Measurements from ENCODE around the gene NACC2.

DNA sequence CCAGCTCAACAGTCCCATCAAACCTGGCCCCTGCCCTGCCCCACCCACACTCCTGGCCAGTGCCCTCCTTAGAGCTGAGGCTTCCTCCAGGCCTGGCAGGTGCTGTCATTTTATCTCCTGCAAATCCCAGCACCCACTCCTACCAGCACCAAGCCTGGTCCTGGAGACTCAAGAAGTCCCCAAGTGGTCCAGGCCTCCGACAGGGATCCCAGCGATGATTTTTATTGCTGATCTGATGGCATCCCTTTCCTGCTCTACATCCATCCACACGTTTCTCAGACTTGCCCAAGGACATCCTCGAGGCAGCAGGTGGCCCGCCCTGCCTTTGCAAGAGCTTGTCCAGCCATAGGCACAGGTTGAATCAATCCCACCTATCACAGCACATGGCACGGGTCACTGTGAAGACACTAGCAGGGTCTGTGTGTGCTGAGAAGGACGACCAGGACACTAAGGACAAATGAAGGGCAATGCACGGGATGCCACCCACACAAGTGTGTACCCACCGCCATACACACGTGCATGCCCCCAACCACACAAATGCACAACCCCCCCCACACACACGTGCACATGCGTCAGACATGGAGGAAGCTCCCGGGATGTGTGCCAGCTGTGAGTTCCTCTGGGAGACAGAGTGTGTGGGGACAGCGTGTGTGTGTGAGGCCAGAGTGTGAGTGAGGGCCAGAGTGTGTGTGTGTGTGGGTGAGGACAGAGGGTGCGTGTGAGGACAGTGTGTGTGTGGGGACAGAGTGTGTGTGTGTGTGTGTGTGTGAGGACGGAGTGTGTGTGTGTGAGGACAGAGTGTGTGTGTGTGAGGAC is 71.5 kb downstream of the NACC2 start:
- TF ChIP-seq, protein P1, sequence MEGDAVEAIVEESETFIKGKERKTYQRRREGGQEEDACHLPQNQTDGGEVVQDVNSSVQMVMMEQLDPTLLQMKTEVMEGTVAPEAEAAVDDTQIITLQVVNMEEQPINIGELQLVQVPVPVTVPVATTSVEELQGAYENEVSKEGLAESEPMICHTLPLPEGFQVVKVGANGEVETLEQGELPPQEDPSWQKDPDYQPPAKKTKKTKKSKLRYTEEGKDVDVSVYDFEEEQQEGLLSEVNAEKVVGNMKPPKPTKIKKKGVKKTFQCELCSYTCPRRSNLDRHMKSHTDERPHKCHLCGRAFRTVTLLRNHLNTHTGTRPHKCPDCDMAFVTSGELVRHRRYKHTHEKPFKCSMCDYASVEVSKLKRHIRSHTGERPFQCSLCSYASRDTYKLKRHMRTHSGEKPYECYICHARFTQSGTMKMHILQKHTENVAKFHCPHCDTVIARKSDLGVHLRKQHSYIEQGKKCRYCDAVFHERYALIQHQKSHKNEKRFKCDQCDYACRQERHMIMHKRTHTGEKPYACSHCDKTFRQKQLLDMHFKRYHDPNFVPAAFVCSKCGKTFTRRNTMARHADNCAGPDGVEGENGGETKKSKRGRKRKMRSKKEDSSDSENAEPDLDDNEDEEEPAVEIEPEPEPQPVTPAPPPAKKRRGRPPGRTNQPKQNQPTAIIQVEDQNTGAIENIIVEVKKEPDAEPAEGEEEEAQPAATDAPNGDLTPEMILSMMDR (IDR thresholded peaks at IDR 0.05): no peak
- TF ChIP-seq, protein P2, sequence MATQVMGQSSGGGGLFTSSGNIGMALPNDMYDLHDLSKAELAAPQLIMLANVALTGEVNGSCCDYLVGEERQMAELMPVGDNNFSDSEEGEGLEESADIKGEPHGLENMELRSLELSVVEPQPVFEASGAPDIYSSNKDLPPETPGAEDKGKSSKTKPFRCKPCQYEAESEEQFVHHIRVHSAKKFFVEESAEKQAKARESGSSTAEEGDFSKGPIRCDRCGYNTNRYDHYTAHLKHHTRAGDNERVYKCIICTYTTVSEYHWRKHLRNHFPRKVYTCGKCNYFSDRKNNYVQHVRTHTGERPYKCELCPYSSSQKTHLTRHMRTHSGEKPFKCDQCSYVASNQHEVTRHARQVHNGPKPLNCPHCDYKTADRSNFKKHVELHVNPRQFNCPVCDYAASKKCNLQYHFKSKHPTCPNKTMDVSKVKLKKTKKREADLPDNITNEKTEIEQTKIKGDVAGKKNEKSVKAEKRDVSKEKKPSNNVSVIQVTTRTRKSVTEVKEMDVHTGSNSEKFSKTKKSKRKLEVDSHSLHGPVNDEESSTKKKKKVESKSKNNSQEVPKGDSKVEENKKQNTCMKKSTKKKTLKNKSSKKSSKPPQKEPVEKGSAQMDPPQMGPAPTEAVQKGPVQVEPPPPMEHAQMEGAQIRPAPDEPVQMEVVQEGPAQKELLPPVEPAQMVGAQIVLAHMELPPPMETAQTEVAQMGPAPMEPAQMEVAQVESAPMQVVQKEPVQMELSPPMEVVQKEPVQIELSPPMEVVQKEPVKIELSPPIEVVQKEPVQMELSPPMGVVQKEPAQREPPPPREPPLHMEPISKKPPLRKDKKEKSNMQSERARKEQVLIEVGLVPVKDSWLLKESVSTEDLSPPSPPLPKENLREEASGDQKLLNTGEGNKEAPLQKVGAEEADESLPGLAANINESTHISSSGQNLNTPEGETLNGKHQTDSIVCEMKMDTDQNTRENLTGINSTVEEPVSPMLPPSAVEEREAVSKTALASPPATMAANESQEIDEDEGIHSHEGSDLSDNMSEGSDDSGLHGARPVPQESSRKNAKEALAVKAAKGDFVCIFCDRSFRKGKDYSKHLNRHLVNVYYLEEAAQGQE (IDR thresholded peaks at IDR 0.05; ENCODE audit: insufficient read depth in 1 of 2, low read depth in 2 of 2, low read length in 1 of 2): no peak
- TF ChIP-seq SIN3A (IDR thresholded peaks at IDR 0.05; ENCODE audit: borderline replicate concordance, insufficient read depth, low read depth, low read length) (no peak), TCF7L2 (IDR thresholded peaks at IDR 0.05; ENCODE audit: low read depth, low read length) (no peak), POLR2AphosphoS5 (IDR thresholded peaks at IDR 0.05; ENCODE audit: low read depth, low read length) (no peak)
